Thymus (tissue), 11 donors: Measurements from ENCODE around the gene DNLZ. TPM values are rescaled to one million over a fixed set of nuclear protein-coding genes. Genes with fewer than 3 reads are reported as not detected.
A peak's percentile ranks its signal among the peaks of the same experiment; 100 is the strongest.

Source experiments
- DNase-seq, 9 donors: peaks; one replicate each; pipeline ENCODE4 v3.0.0-alpha.2; 2013; ENCODE audit warnings: low spot score in 9 of 9, low read depth in 6 of 9, missing footprints in 1 of 9
- H3K27ac ChIP-seq, 2 donors: one replicate each; pipeline ENCODE4 v1.5.1; 2013; ENCODE audit warnings: control low read depth in 1 of 2, low read depth in 1 of 2, low read length in 1 of 2, mild to moderate bottlenecking in 1 of 2, moderate library complexity in 1 of 2
- H3K27me3 ChIP-seq, 2 donors: one replicate each; pipeline ENCODE4 v1.5.1; 2013; ENCODE audit warnings: low read length in 1 of 2; ENCODE audit not compliant: control insufficient read depth in 2 of 2, insufficient read depth in 1 of 2
- H3K36me3 ChIP-seq, 2 donors: one replicate each; pipeline ENCODE4 v1.5.1; 2013; ENCODE audit warnings: low read length in 1 of 2, mild to moderate bottlenecking in 1 of 2, moderate library complexity in 1 of 2; ENCODE audit not compliant: control insufficient read depth in 2 of 2, insufficient read depth in 2 of 2
- H3K4me1 ChIP-seq, 2 donors: one replicate each; pipeline ENCODE4 v1.5.1; 2013; ENCODE audit warnings: low read length in 2 of 2; ENCODE audit not compliant: control insufficient read depth in 2 of 2, insufficient read depth in 2 of 2
- H3K4me3 ChIP-seq, 2 donors: one replicate each; pipeline ENCODE4 v1.5.1; 2013; ENCODE audit warnings: low read length in 2 of 2, control low read depth in 1 of 2, mild to moderate bottlenecking in 1 of 2
- H3K9me3 ChIP-seq, 2 donors: one replicate each; pipeline ENCODE4 v1.5.1; 2013; ENCODE audit warnings: low read length in 1 of 2, mild to moderate bottlenecking in 1 of 2; ENCODE audit not compliant: control insufficient read depth in 2 of 2, insufficient read depth in 1 of 2
- WGBS: extraction: QIAGEN DNeasy Blood & Tissue Kit; methylation state at CpG from one replicate; pipeline ENCODE4 v1.1.7; 2013; 5-methylcytosine and 5-hydroxymethylcytosine counted together
- polyA plus RNA-seq: library from polyadenylated mRNA; stranded (reverse); fragments of 200-250 nt; gene quantifications from one replicate; pipeline ENCODE4 v1.2.3, GENCODE V29; 2013
- total RNA-seq: library from RNA; stranded (reverse); fragments of 120-200 nt; gene quantifications from one replicate; pipeline ENCODE4 v1.2.4, GENCODE V29; 2013
- donor health status: healthy.

Gene DNLZ
- total and polyA plus RNA-seq, 2 donors, result 15.7 to 41.9 TPM

DNA sequence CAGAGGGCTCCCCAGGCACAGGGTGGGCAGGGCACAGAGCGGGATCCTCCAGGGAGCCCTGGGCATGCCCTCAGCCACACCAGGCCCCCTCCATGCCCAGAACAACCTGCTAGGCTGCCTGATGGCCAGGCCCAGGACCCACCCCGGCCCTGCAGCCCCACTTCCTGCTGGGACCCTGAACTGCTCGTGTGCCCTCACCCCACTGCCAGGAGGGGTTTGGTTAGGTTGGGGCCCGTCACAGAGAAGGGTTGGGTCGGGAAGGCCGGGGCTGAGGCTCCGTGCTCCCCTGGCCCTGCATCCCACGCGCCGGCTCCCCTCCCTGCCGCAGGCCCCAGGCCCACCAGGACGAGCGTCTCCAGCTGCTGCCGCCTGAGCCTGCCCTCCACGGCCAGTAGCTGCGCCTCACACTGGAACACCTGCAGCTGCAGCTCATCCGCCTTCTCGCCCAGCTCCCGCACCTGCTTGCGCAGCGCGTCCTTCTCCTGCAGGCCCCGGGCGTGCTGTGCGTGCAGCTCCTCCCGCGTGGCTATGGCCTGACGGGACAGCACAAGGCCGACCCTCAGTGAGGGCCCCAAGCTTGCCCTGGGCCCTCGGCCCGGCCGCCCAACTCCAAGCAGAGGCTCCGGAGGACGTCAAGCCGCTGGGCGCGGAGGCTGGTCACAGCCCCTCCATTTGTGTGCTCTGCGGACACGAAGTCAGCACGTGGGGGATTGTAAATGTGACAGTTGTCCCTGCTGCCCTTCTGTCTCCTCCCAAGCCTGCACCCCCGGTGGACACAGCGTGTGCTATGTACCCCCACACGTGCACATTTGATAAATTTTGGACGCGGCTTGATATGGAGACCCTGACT is 4.0 kb upstream of the DNLZ start:
- Histone ChIP-seq H3K4me3 (no peak overlapping the region), H3K9me3 (peaks cover 0 to 12% of the 10 kb centered on the region in 2 donors), H3K27ac (no peak overlapping the region), H3K36me3 (no peaks in the 10 kb centered on the region), H3K4me1 (peaks cover 6 to 13% of the 10 kb centered on the region in 2 donors), H3K27me3 (peaks cover 2 to 21% of the 10 kb centered on the region in 2 donors)
- WGBS, result 93% methylated on average over 45 of the region's 45 CpGs
- no peak for DNase-seq

DNA sequence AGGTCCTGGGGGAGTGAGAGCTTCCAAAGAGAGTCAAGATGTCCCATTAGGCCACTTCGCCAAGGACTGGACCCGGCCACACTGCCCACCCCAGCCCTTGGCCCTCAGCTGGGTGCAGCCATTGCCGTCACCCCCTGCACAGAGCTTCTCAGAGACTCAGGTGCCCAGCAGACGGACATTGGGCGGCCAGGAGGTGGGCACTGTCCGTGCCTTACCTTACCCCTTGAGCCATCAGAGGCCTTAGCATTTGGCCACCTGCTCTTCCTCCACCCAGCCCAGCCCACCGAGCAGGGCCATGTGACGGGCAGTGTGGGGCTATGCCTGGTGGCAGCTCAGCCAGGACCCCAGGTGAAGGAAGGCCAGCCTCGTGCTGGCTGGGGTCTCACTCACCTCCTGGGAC is 3.3 kb upstream of the DNLZ start:
- H3K36me3 ChIP-seq, result peaks cover 0 to 7% of the 10 kb centered on the region in 2 donors
- no peak overlapping the region for H3K4me3 ChIP-seq
- H3K9me3 ChIP-seq, result peaks cover 0 to 12% of the 10 kb centered on the region in 2 donors
- DNase-seq, result no peak
- no peak overlapping the region for H3K27ac ChIP-seq
- peaks cover 6 to 10% of the 10 kb centered on the region in 2 donors for H3K4me1 ChIP-seq
- peaks cover 2 to 14% of the 10 kb centered on the region in 2 donors for H3K27me3 ChIP-seq
- WGBS, result 96% methylated on average over 9 of the region's 9 CpGs

DNA sequence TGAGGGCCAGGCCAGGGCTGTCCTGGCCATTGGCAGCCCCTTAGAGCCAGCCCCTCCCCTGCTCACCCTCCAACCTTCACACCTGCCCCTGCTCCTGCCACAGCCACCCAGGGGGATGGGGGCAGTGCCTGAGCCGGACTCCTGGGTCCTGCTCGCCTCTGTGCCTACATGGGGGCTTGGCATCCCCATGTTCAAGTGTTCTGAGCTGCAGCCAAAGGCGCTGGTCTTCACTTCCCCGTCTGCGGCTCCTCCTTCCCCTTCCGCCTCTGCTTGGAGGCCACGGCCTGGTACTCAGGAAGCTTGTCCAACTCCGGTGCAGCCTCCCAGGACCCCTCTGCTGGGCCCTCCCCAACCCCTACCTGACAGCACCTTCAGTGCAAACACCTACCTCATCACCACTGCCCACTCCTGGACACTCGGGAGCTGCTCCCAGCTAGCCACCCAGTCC is 2.3 kb upstream of the DNLZ start:
- 78% methylated on average over 9 of the region's 9 CpGs for WGBS
- peaks cover 0 to 16% of the 10 kb centered on the region in 2 donors for H3K36me3 ChIP-seq
- H3K4me3 ChIP-seq, result no peak overlapping the region
- H3K9me3 ChIP-seq, result peaks cover 0 to 12% of the 10 kb centered on the region in 2 donors
- no peak overlapping the region for H3K27ac ChIP-seq
- DNase-seq, result no peak
- H3K27me3 ChIP-seq, result peaks cover 2 to 11% of the 10 kb centered on the region in 2 donors
- H3K4me1 ChIP-seq, result peaks cover 6 to 10% of the 10 kb centered on the region in 2 donors

DNA sequence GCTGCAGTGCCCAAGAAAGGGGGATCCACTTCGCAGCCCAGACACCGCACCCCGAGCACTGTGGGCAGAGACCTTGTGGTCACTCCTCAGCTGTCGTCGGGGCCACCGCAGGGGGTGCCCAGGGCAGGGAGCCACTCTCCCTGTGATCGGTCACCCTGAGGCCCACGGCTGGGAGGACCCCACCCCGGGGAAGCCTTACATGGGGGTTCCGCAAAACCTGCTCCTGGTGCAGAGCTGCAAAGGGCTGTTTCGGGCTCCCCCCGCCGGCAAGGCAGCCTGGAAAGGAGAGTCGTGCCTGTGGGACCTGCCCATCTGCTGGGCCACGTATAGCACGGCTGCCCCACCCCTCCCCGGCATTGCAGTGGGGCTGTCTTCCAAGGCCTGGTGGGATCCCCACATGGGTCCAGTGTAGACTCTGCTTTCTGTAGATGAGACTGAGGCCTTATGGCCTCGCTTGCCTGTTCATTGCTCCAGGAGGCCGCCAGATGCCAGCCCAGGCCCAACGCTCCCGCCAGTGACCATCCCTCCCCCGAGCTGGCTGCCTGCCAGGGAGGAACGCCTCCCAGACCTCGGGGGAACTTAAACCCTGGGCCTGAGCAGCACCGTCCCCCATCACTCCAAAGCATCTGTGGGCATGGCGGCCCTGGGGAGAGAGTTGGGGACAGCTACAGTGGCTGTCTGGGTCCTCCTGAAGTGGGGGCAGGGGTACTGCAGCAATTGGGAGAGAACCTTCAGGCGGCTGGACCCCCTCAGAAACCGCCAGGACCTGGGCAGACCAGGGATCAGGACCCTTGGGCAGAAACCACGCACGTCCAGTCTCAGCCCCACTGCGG is 1.6 kb upstream of the DNLZ start:
- Histone ChIP-seq H3K9me3 (peaks cover 0 to 12% of the 10 kb centered on the region in 2 donors), H3K27ac (no peak overlapping the region), H3K4me3 (no peak overlapping the region), H3K27me3 (peaks cover 2 to 11% of the 10 kb centered on the region in 2 donors), H3K36me3 (peaks cover 0 to 20% of the 10 kb centered on the region in 2 donors), H3K4me1 (peaks cover 6 to 10% of the 10 kb centered on the region in 2 donors)
- no peak for DNase-seq
- WGBS, result 92% methylated on average over 31 of the region's 31 CpGs

DNA sequence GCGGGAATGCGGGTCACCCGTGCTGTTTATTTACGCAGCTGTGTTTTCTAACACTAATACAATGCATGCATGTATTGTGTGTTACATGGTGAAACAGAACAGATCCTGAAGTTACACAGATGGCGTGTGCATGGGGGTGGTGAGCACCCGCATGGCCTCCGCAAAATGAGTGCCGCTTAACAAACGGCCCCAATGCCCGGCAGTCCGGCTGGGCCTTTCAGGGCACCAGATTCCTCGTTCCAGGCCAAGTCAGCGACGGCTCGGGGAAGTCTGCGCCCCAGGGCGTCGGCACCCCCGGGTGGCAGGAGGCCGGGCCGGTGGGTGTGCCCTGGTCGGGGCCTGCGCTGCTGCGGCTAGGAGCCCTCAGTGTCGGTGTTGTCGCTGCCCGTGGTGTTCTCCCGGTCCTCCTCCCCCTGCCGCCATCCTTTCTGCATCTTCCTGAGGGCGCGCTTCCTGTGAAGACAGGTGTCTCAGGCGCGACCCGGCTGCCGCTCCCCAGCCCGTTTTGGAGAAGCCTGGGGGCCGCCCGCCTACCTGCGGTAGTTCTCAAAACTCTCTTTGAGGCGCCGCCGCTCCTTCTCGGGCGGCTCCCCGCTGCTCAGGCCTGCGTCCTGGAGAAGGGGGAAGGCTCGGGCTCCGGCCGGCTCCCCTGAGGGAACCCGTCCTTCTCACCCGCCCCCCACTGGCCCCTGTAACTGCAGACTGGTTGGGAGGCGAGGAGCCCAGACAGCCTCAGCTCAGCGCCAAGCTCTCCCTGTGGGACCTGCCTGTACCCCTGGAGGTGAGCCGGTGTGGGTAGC is 605 bp upstream of the DNLZ start:
- H3K4me3 ChIP-seq, result peak overlapping the region in 1 of 2 donors; percentile 99
- 57% methylated on average over 54 of the region's 54 CpGs for WGBS
- H3K9me3 ChIP-seq, result peaks cover 0 to 12% of the 10 kb centered on the region in 2 donors
- no peak overlapping the region for H3K27ac ChIP-seq
- peak in 1 of 9 donors; percentile 29 for DNase-seq
- peaks cover 0 to 28% of the 10 kb centered on the region in 2 donors for H3K36me3 ChIP-seq
- peaks cover 2 to 11% of the 10 kb centered on the region in 2 donors for H3K27me3 ChIP-seq
- peaks cover 6 to 10% of the 10 kb centered on the region in 2 donors for H3K4me1 ChIP-seq

DNA sequence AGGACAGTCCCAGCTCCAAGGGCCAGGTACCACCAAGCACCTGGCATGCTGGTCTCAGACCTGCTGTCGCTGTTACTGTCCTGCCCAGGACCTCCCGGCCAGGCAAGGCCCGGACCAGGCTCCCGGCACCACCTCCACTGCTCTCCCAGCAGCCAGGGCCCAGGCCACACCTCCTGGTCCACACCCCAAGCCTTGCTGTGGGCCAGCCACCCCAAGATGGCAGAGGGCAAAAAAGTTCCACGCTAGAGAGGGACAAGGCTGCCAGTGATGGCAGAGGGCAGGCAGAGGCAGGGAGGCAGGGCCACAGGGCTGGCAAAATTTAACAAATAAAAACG is 1.1 kb downstream of the DNLZ start:
- Histone ChIP-seq H3K4me3 (no peak overlapping the region), H3K4me1 (peaks cover 6 to 10% of the 10 kb centered on the region in 2 donors), H3K9me3 (peaks cover 0 to 12% of the 10 kb centered on the region in 2 donors), H3K27me3 (peaks cover 2 to 11% of the 10 kb centered on the region in 2 donors), H3K36me3 (peaks cover 0 to 44% of the 10 kb centered on the region in 2 donors), H3K27ac (no peak overlapping the region)
- DNase-seq, result no peak
- 98% methylated on average over 6 of the region's 6 CpGs for WGBS

DNA sequence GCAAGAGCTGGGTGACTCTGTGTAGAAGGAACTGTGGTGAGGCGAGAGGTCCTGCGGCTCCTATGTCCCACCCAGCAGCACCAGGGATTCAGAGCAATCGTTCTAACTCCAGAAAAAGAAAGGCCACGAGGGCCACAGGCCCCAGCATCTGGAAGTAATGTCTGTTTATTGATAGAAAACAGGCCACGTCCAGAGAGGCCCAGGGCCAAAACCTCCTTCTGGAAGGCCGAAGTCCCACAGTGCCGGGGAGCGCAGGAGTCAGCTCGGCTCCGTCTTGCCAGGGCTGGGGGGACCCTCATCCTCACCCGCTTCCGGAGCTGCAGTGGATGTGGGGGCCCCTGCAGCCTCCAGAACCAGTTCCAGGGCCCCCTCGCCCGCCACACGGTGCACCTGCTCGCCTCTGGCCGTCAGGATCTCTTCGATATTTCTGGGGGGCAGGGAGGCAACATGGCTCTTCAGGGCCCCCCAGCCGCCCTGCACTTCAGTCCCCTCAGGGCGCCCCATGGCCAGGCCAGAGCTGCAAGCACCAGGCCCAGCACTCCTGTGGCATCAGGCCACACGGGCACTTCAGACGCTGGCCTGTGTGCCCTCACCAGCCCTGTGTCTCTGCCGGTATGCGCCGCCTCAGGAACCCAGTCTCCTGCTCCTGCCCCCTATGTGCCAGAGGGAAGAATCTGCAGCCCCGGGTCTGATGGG is 1.6 kb downstream of the DNLZ start:
- no peak overlapping the region for H3K4me3 ChIP-seq
- H3K27ac ChIP-seq, result no peak overlapping the region
- H3K9me3 ChIP-seq, result peaks cover 0 to 12% of the 10 kb centered on the region in 2 donors
- H3K36me3 ChIP-seq, result peaks cover 0 to 44% of the 10 kb centered on the region in 2 donors
- 96% methylated on average over 26 of the region's 26 CpGs for WGBS
- DNase-seq, result no peak
- H3K4me1 ChIP-seq, result peaks cover 6 to 10% of the 10 kb centered on the region in 2 donors
- peaks cover 2 to 11% of the 10 kb centered on the region in 2 donors for H3K27me3 ChIP-seq

DNA sequence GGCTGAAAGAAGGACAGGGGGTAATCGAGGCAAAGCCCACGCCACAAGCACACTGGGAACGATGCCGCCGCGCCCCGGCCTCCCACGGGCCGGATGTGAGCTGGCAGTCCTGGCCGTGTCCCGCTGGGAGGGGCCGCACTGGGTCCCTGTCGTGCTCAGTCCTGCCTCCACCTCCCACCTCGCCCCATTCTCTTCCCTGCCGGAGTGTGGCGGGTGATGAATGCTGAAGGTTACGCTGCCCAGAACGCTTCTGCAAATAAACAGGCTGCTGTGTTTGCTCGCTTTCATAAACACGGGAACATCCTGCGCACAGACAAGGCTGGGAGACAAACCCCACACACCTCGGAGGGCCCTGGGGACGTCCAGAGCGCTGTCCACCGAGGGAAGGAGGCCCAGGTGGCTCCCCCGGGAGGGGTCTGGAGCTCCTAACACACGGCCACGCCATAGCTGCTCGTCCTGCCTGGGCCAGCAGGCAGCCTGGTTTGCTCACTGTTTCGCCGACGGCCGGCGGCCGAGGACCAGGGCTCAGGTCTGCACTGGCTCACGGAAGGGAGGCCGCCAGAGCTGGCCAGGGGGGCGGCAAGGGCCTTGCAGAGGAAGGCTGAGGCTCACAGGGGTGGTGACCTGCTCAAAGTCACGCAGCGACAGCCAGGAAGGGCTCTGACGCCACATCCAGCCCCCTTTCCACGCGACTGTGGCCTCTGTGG is 2.3 kb downstream of the DNLZ start:
- 95% methylated on average over 43 of the region's 43 CpGs for WGBS
- Histone ChIP-seq H3K36me3 (peaks cover 3 to 44% of the 10 kb centered on the region in 2 donors), H3K4me3 (no peak overlapping the region), H3K9me3 (peaks cover 0 to 12% of the 10 kb centered on the region in 2 donors), H3K4me1 (peaks cover 6 to 10% of the 10 kb centered on the region in 2 donors), H3K27me3 (peaks cover 2 to 11% of the 10 kb centered on the region in 2 donors), H3K27ac (no peak overlapping the region)
- no peak for DNase-seq
